ENCODE measurements around the gene ATAD3C.

- no peak for TF ChIP-seq POLR2A (IDR thresholded peaks at IDR 0.05)
- TF ChIP-seq, protein P1, sequence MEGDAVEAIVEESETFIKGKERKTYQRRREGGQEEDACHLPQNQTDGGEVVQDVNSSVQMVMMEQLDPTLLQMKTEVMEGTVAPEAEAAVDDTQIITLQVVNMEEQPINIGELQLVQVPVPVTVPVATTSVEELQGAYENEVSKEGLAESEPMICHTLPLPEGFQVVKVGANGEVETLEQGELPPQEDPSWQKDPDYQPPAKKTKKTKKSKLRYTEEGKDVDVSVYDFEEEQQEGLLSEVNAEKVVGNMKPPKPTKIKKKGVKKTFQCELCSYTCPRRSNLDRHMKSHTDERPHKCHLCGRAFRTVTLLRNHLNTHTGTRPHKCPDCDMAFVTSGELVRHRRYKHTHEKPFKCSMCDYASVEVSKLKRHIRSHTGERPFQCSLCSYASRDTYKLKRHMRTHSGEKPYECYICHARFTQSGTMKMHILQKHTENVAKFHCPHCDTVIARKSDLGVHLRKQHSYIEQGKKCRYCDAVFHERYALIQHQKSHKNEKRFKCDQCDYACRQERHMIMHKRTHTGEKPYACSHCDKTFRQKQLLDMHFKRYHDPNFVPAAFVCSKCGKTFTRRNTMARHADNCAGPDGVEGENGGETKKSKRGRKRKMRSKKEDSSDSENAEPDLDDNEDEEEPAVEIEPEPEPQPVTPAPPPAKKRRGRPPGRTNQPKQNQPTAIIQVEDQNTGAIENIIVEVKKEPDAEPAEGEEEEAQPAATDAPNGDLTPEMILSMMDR (IDR thresholded peaks at IDR 0.05): no peak
Measured at GRCh38 chr1:1427106-1427819, 22.2 kb upstream of the ATAD3C start.

Measured in adrenal gland (tissue), 5 donors.